Endothelial cell of umbilical vein (primary cell): ENCODE measurements around the gene OR8B4. TPM values are rescaled to one million over a fixed set of nuclear protein-coding genes. Genes with fewer than 3 reads are reported as not detected.

Source experiments
- BruUV-seq: library from RNA; stranded (reverse); fragments of 400-500 nt; replicated peaks from 2 replicates; lab custom pipeline; 2021; lab: Mats Ljungman, UMichigan
- CTCF ChIA-PET: fragments of 300-600, 350-600 bp; sonication (Branson Sonifier 250); formaldehyde crosslinking; loops from one replicate; lab custom pipeline; 2021; ENCODE audit warnings: antibody characterized with exemption, inconsistent platforms; lab: Charles Lee
- POLR2A ChIA-PET: fragments of 300-600, 350-600 bp; sonication (Branson Sonifier 250); formaldehyde crosslinking; loops from one replicate; lab custom pipeline; 2021; ENCODE audit warnings: antibody characterized with exemption, inconsistent platforms; lab: Charles Lee
- DNase-seq: peaks from one replicate; pipeline ENCODE4 v3.0.0-alpha.2; 2011; ENCODE audit warnings: low read depth, low spot score
- FAIRE-seq: peaks from 2 replicates; lab custom pipeline; 2011; peaks lifted over from hg19 to GRCh38; lab: Jason Lieb, UNC
- H2AFZ ChIP-seq: 2 replicates; pipeline ENCODE4 v1.6.0; 2012; ENCODE audit warnings: low read depth, low read length, control low read depth, inconsistent platforms
- H3K27ac ChIP-seq: 2 replicates; pipeline ENCODE4 v1.5.1; 2011; ENCODE audit warnings: low read depth, mild to moderate bottlenecking, control low read depth, low read length, moderate library complexity; ENCODE audit not compliant: insufficient read depth
- H3K27me3 ChIP-seq, 2 experiments: 2 replicates each; pipeline versions ENCODE4 v1.6.0 to v1.6.1; 2011; ENCODE audit warnings: low read length in 2 of 2, mixed read lengths in 1 of 2; ENCODE audit not compliant: control insufficient read depth in 2 of 2, insufficient read depth in 2 of 2
- H3K36me3 ChIP-seq, 2 experiments: 2 replicates in 1 of 2; 3 replicates in 1 of 2; pipeline ENCODE4 v1.5.1; 2011; ENCODE audit warnings: low read length in 2 of 2, mild to moderate bottlenecking in 1 of 2, moderate library complexity in 1 of 2; ENCODE audit not compliant: control insufficient read depth in 2 of 2, insufficient read depth in 2 of 2; ENCODE audit errors: extremely low read depth in 1 of 2
- H3K4me1 ChIP-seq: 3 replicates; pipeline ENCODE4 v1.5.1; 2011; ENCODE audit warnings: mild to moderate bottlenecking, low read length; ENCODE audit not compliant: control insufficient read depth, insufficient read depth; ENCODE audit errors: extremely low read depth
- H3K4me2 ChIP-seq: 2 replicates; pipeline ENCODE4 v1.6.1; 2011; ENCODE audit warnings: low read length, control low read depth, mixed read lengths; ENCODE audit not compliant: insufficient read depth
- H3K4me3 ChIP-seq, 3 experiments: fragments of 200-600 bp in 1 of 3; sonication (generic), shearing (Covaris generic) in 1 of 3; replicated peaks in 1 of 3; 2 replicates each; pipeline ENCODE4 v1.5.1; 2011 to 2016; ENCODE audit warnings: control low read depth in 3 of 3, low read length in 3 of 3, mild to moderate bottlenecking in 2 of 3, inconsistent platforms in 1 of 3, low read depth in 1 of 3, moderate library complexity in 1 of 3; ENCODE audit not compliant: insufficient read depth in 1 of 3
- H3K79me2 ChIP-seq: 2 replicates; pipeline ENCODE4 v1.6.0; 2012; ENCODE audit warnings: low read length, inconsistent platforms; ENCODE audit not compliant: control insufficient read depth, insufficient read depth
- H3K9ac ChIP-seq: replicated peaks from 2 replicates; pipeline ENCODE3; 2011; ENCODE audit warnings: low read length, control low read depth; ENCODE audit not compliant: insufficient read depth; ENCODE audit errors: extremely low read depth
- H3K9me1 ChIP-seq: replicated peaks from 3 replicates; pipeline ENCODE4 v1.6.0; 2011; ENCODE audit warnings: mild to moderate bottlenecking, low read length; ENCODE audit not compliant: control insufficient read depth, insufficient read depth; ENCODE audit errors: extremely low read depth
- H3K9me3 ChIP-seq: replicated peaks from 2 replicates; pipeline ENCODE4 v1.5.1; 2012; ENCODE audit warnings: low read length, inconsistent platforms; ENCODE audit not compliant: control insufficient read depth, insufficient read depth
- H4K20me1 ChIP-seq: replicated peaks from 2 replicates; pipeline ENCODE3; 2011; ENCODE audit warnings: mild to moderate bottlenecking, low read length; ENCODE audit not compliant: control insufficient read depth, insufficient read depth; ENCODE audit errors: extremely low read depth
- CTCF ChIP-seq, 2 donors: IDR thresholded peaks; 1 replicate in 1 of 2; 2 replicates in 1 of 2; pipeline ENCODE4 v1.5.1; 2011; ENCODE audit warnings: low read length in 2 of 2, mild to moderate bottlenecking in 2 of 2, moderate library complexity in 2 of 2, control low read depth in 1 of 2, inconsistent platforms in 1 of 2, low read depth in 1 of 2; ENCODE audit not compliant: insufficient read depth in 1 of 2; ENCODE audit errors: extremely low read depth in 1 of 2
- EZH2 ChIP-seq: IDR thresholded peaks from 2 replicates; pipeline ENCODE4 v1.6.1; 2012; ENCODE audit warnings: borderline replicate concordance, low read depth, mild to moderate bottlenecking, moderate library complexity, low read length, inconsistent platforms; ENCODE audit not compliant: severe bottlenecking
- FOS ChIP-seq: IDR thresholded peaks from 2 replicates; pipeline ENCODE4 v1.6.1; 2011; ENCODE audit warnings: mild to moderate bottlenecking, low read length, moderate library complexity, borderline replicate concordance; ENCODE audit not compliant: insufficient read depth
- GATA2 ChIP-seq: IDR thresholded peaks from 2 replicates; pipeline ENCODE4 v1.7.0; 2011; ENCODE audit warnings: low read depth, mild to moderate bottlenecking, moderate library complexity, mixed read lengths, low read length; ENCODE audit not compliant: insufficient read length, insufficient read depth
- JUN ChIP-seq: IDR thresholded peaks from 2 replicates; pipeline ENCODE4 v1.6.1; 2011; ENCODE audit warnings: borderline replicate concordance, low read depth; ENCODE audit not compliant: insufficient read length, insufficient read depth
- MYC ChIP-seq: IDR thresholded peaks from one replicate; pipeline ENCODE4 v1.6.1; 2011; ENCODE audit warnings: mild to moderate bottlenecking, low read depth, low read length
- POLR2A ChIP-seq: IDR thresholded peaks from 2 replicates; pipeline ENCODE4 v1.6.1; 2012; ENCODE audit warnings: low read depth, mild to moderate bottlenecking, control low read depth, low read length
- POLR2AphosphoS5 ChIP-seq: IDR thresholded peaks from 2 replicates; pipeline ENCODE4 v1.6.1; 2012; ENCODE audit warnings: low read depth, mild to moderate bottlenecking, control low read depth, low read length, moderate library complexity; ENCODE audit not compliant: insufficient read depth
- dilution Hi-C: fragments of 300-500 bp; cut with MboI; formaldehyde crosslinking; loops from one replicate; pipeline ENCODE4 v1.15.0; 2019; ENCODE audit warnings: low sequenced_read_pairs; ENCODE audit not compliant: extremely low pct_ligation_motif_present
- intact Hi-C: fragments of 100-400 bp; cut with micrococcal nuclease; formaldehyde crosslinking; loops from one replicate; pipeline ENCODE4 v1.10.0; 2022
- polyA plus RNA-seq, 4 experiments: library from polyadenylated mRNA; depleted of rRNA in 3 of 4; stranded (reverse) in 3 of 4; unstranded in 1 of 4; fragments of >200 nt; gene quantifications; 2 replicates each; pipeline versions ENCODE4 v1.2.1 to v1.2.3, GENCODE V29; 2011 to 2012; ENCODE audit warnings: missing spikeins in 1 of 4
- total RNA-seq: library from RNA; stranded (reverse); gene quantifications from 2 replicates; pipeline ENCODE4 v1.2.3, GENCODE V29; 2021
- TF ChIP-seq, protein P1 (sequence below): IDR thresholded peaks from 2 replicates; pipeline ENCODE4 v1.6.1; 2011; ENCODE audit not compliant: insufficient read depth, insufficient read length

OR8B4 gene
- total and polyA plus RNA-seq, 2 donors (not counting 3 experiments of a cell fraction or from before 2014, with no cell fraction given), result not detected

- H3K27ac ChIP-seq, result no peak overlapping the region
- H3K79me2 ChIP-seq, result no peaks in the 10 kb centered on the region
- no peaks in the 10 kb centered on the region for H4K20me1 ChIP-seq
- CTCF ChIA-PET, result no interaction called here
- no peak overlapping the region for H2AFZ ChIP-seq
- intact Hi-C loops (no loop called here), dilution Hi-C loops (no loop called here)
- H3K9me1 ChIP-seq, result no peaks in the 10 kb centered on the region
- TF ChIP-seq GATA2, result no peak
- TF ChIP-seq JUN, result no peak
- TF ChIP-seq, protein P1, sequence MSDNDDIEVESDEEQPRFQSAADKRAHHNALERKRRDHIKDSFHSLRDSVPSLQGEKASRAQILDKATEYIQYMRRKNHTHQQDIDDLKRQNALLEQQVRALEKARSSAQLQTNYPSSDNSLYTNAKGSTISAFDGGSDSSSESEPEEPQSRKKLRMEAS, result no peak
- TF ChIP-seq FOS, result no peak
- no peak for TF ChIP-seq CTCF (IDR thresholded peaks at IDR 0.05; ENCODE audit: extremely low read depth in 1 of 2, insufficient read depth in 1 of 2, low read depth in 1 of 2, low read length in 2 of 2)
- TF ChIP-seq POLR2AphosphoS5, result no peak
- TF ChIP-seq MYC, result no peak
- TF ChIP-seq EZH2, result no peak
- TF ChIP-seq POLR2A, result no peak
- no peaks in the 10 kb centered on the region for H3K36me3 ChIP-seq
- H3K4me3 ChIP-seq, result no peak overlapping the region
- H3K9ac ChIP-seq, result no peak overlapping the region
- H3K27me3 ChIP-seq, result no peaks in the 10 kb centered on the region
- no peaks in the 10 kb centered on the region for H3K4me1 ChIP-seq
- POLR2A ChIA-PET, result interaction anchor here (0.9 kb wide), 1 partner anchor 41 kb away, joined by 4 read pairs; no protein-coding TSS in a partner anchor
- no peaks in the 10 kb centered on the region for H3K9me3 ChIP-seq
- no peak overlapping the region for H3K4me2 ChIP-seq
- no TSS peak for BruUV-seq
- no peak for DNase-seq
- no peak for FAIRE-seq
These were observed 15.9 kb upstream of the OR8B4 start for GRCh38 chr11:124440608-124441007.
